HL-60 (cell line): Measurements from ENCODE around the gene GTF2H4.

Source experiments
- GABPA ChIP-seq: IDR thresholded peaks from 2 replicates; pipeline ENCODE4 v1.6.1; 2012; ENCODE audit warnings: low read depth
- POLR2AphosphoS5 ChIP-seq: IDR thresholded peaks from 2 replicates; pipeline ENCODE4 v1.6.1; 2012; ENCODE audit warnings: low read depth
- SPI1 ChIP-seq: IDR thresholded peaks from 2 replicates; pipeline ENCODE4 v1.6.1; 2012; ENCODE audit warnings: low read depth, mild to moderate bottlenecking, borderline replicate concordance
- TF ChIP-seq, protein P1 (sequence below): IDR thresholded peaks from one replicate; pipeline ENCODE4 v1.5.1; 2011; ENCODE audit warnings: low read length, control low read depth, inconsistent platforms; ENCODE audit not compliant: insufficient read depth
- TF ChIP-seq, protein P2 (sequence below): IDR thresholded peaks from 2 replicates; pipeline ENCODE4 v1.6.1; 2012; ENCODE audit warnings: low read depth; ENCODE audit not compliant: insufficient replicate concordance

DNA sequence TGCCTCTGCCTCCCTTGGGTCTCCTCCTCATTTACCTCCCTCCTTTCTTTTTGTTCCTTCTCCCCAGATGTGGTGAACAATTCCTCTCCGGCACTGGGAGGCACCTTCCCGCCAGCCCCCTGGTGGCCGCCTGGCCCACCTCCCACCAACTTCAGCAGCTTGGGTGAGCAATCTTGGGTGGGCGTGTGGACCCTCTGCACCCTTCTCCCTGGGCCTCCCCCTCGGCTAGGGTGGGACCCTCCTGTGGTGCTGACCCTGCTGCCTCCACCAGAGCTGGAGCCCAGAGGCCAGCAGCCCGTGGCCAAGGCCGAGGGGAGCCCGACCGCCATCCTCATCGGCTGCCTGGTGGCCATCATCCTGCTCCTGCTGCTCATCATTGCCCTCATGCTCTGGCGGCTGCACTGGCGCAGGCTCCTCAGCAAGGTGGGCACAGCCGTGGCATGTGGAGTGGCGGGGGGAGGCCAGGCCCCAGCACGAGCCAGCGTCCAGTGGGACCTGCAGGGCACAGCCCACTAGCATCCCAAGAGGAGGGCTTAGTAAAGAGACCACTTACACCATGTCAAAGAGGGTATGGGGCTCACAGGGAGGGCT lies 14.9 kb upstream of the GTF2H4 start:
- TF ChIP-seq, protein P1, sequence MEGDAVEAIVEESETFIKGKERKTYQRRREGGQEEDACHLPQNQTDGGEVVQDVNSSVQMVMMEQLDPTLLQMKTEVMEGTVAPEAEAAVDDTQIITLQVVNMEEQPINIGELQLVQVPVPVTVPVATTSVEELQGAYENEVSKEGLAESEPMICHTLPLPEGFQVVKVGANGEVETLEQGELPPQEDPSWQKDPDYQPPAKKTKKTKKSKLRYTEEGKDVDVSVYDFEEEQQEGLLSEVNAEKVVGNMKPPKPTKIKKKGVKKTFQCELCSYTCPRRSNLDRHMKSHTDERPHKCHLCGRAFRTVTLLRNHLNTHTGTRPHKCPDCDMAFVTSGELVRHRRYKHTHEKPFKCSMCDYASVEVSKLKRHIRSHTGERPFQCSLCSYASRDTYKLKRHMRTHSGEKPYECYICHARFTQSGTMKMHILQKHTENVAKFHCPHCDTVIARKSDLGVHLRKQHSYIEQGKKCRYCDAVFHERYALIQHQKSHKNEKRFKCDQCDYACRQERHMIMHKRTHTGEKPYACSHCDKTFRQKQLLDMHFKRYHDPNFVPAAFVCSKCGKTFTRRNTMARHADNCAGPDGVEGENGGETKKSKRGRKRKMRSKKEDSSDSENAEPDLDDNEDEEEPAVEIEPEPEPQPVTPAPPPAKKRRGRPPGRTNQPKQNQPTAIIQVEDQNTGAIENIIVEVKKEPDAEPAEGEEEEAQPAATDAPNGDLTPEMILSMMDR, result no peak
- TF ChIP-seq POLR2AphosphoS5 (no peak), GABPA (no peak), SPI1 (no peak)
- TF ChIP-seq, protein P2, sequence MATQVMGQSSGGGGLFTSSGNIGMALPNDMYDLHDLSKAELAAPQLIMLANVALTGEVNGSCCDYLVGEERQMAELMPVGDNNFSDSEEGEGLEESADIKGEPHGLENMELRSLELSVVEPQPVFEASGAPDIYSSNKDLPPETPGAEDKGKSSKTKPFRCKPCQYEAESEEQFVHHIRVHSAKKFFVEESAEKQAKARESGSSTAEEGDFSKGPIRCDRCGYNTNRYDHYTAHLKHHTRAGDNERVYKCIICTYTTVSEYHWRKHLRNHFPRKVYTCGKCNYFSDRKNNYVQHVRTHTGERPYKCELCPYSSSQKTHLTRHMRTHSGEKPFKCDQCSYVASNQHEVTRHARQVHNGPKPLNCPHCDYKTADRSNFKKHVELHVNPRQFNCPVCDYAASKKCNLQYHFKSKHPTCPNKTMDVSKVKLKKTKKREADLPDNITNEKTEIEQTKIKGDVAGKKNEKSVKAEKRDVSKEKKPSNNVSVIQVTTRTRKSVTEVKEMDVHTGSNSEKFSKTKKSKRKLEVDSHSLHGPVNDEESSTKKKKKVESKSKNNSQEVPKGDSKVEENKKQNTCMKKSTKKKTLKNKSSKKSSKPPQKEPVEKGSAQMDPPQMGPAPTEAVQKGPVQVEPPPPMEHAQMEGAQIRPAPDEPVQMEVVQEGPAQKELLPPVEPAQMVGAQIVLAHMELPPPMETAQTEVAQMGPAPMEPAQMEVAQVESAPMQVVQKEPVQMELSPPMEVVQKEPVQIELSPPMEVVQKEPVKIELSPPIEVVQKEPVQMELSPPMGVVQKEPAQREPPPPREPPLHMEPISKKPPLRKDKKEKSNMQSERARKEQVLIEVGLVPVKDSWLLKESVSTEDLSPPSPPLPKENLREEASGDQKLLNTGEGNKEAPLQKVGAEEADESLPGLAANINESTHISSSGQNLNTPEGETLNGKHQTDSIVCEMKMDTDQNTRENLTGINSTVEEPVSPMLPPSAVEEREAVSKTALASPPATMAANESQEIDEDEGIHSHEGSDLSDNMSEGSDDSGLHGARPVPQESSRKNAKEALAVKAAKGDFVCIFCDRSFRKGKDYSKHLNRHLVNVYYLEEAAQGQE, result no peak
